DOHH2 (cell line): ENCODE measurements around the gene IMMP2L.

Experiments used
- H3F3A ChIP-seq: fragments of 200-600 bp; sonication (generic), shearing (Covaris generic); 2 replicates; pipeline ENCODE4 v1.6.0; 2016; ENCODE audit warnings: antibody characterized with exemption, mild to moderate bottlenecking; ENCODE audit not compliant: control insufficient read depth, insufficient read depth
- H3K27ac ChIP-seq: fragments of 200-600 bp; sonication (generic); 2 replicates; pipeline ENCODE4 v1.5.1; 2014; ENCODE audit warnings: low read depth, mild to moderate bottlenecking, low read length, moderate library complexity
- H3K27me3 ChIP-seq: fragments of 200-600 bp; sonication (generic); 2 replicates; pipeline ENCODE4 v1.6.1; 2014; ENCODE audit warnings: mild to moderate bottlenecking, low read length, mixed read lengths; ENCODE audit not compliant: control insufficient read depth
- H3K36me3 ChIP-seq: fragments of 200-600 bp; sonication (generic); 2 replicates; pipeline ENCODE4 v1.6.1; 2014; ENCODE audit warnings: mild to moderate bottlenecking, low read length, moderate library complexity, mixed read lengths; ENCODE audit not compliant: control insufficient read depth
- H3K4me1 ChIP-seq: fragments of 200-600 bp; sonication (generic); 2 replicates; pipeline ENCODE4 v1.6.1; 2014; ENCODE audit warnings: mild to moderate bottlenecking, low read length, mixed read lengths; ENCODE audit not compliant: control insufficient read depth
- H3K4me2 ChIP-seq: fragments of 200-600 bp; sonication (generic); 2 replicates; pipeline ENCODE4 v1.6.0; 2014; ENCODE audit warnings: mild to moderate bottlenecking, low read length, moderate library complexity
- H3K4me3 ChIP-seq: fragments of 200-600 bp; sonication (generic); 2 replicates; pipeline ENCODE4 v1.5.1; 2014; ENCODE audit warnings: mild to moderate bottlenecking, low read length, mixed read lengths
- H3K79me2 ChIP-seq: fragments of 200-600 bp; sonication (generic); 2 replicates; pipeline ENCODE4 v1.6.1; 2014; ENCODE audit warnings: mild to moderate bottlenecking, low read length, mixed read lengths; ENCODE audit not compliant: control insufficient read depth
- H3K9me2 ChIP-seq: fragments of 200-600 bp; sonication (generic); replicated peaks from 2 replicates; pipeline ENCODE4 v1.6.1; 2014; ENCODE audit warnings: mild to moderate bottlenecking, low read length, mixed read lengths; ENCODE audit not compliant: control insufficient read depth
- H3K9me3 ChIP-seq: fragments of 200-600 bp; sonication (generic); 2 replicates; pipeline ENCODE4 v1.6.1; 2014; ENCODE audit warnings: antibody characterized with exemption, low read length, mixed read lengths; ENCODE audit not compliant: control insufficient read depth, insufficient read depth
- H4K20me1 ChIP-seq: fragments of 200-600 bp; sonication (generic); 2 replicates; pipeline ENCODE4 v1.6.0; 2014; ENCODE audit warnings: low read depth, mild to moderate bottlenecking, antibody characterized with exemption, low read length, moderate library complexity; ENCODE audit not compliant: control insufficient read depth, insufficient read depth
- EZH2phosphoT487 ChIP-seq: fragments of 200-600 bp; sonication (generic); IDR thresholded peaks from 2 replicates; pipeline ENCODE4 v1.6.1; 2017; ENCODE audit warnings: borderline replicate concordance, mild to moderate bottlenecking, antibody characterized with exemption, low read length, moderate library complexity, mixed read lengths
- TF ChIP-seq, protein P1 (sequence below): fragments of 200-600 bp; sonication (generic); IDR thresholded peaks from one replicate; pipeline ENCODE4 v1.5.1; 2014; ENCODE audit warnings: antibody characterized with exemption, mild to moderate bottlenecking, low read depth, low read length; ENCODE audit not compliant: poor library complexity, severe bottlenecking

Gene IMMP2L

GRCh38 chr7:110803602-110804143, 758.6 kb downstream of the IMMP2L start:
- Histone ChIP-seq H3F3A (no peaks in the 10 kb centered on the region), H3K9me3 (no peaks in the 10 kb centered on the region)
- TF ChIP-seq, protein P1, sequence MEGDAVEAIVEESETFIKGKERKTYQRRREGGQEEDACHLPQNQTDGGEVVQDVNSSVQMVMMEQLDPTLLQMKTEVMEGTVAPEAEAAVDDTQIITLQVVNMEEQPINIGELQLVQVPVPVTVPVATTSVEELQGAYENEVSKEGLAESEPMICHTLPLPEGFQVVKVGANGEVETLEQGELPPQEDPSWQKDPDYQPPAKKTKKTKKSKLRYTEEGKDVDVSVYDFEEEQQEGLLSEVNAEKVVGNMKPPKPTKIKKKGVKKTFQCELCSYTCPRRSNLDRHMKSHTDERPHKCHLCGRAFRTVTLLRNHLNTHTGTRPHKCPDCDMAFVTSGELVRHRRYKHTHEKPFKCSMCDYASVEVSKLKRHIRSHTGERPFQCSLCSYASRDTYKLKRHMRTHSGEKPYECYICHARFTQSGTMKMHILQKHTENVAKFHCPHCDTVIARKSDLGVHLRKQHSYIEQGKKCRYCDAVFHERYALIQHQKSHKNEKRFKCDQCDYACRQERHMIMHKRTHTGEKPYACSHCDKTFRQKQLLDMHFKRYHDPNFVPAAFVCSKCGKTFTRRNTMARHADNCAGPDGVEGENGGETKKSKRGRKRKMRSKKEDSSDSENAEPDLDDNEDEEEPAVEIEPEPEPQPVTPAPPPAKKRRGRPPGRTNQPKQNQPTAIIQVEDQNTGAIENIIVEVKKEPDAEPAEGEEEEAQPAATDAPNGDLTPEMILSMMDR, result no peak
- no peak for TF ChIP-seq EZH2phosphoT487

GRCh38 chr7:110801502-110801901, 760.8 kb downstream of the IMMP2L start:
- H3K4me3 ChIP-seq, result no peak overlapping the region

More at GRCh38 chr7:110803602-110804143, 758.6 kb downstream of the IMMP2L start:
- H3K9me2 ChIP-seq, result no peaks in the 10 kb centered on the region
- H3K27ac ChIP-seq, result no peak overlapping the region
- H3K4me1 ChIP-seq, result no peaks in the 10 kb centered on the region
- no peaks in the 10 kb centered on the region for H4K20me1 ChIP-seq
- no peaks in the 10 kb centered on the region for H3K36me3 ChIP-seq
- no peak overlapping the region for H3K4me2 ChIP-seq
- H3K27me3 ChIP-seq, result no peaks in the 10 kb centered on the region
- no peaks in the 10 kb centered on the region for H3K79me2 ChIP-seq
- H3K4me3 ChIP-seq, result no peak overlapping the region

GRCh38 chr7:110800984-110801383, 761.3 kb downstream of the IMMP2L start:
- no peaks in the 10 kb centered on the region for H3K79me2 ChIP-seq
- no peaks in the 10 kb centered on the region for H3K27me3 ChIP-seq
- H3K36me3 ChIP-seq, result no peaks in the 10 kb centered on the region
- no peaks in the 10 kb centered on the region for H3K9me2 ChIP-seq
- H3K9me3 ChIP-seq, result no peaks in the 10 kb centered on the region
- no peak overlapping the region for H3K4me3 ChIP-seq
- H4K20me1 ChIP-seq, result no peaks in the 10 kb centered on the region
- no peaks in the 10 kb centered on the region for H3F3A ChIP-seq
- H3K4me1 ChIP-seq, result no peaks in the 10 kb centered on the region
- no peak overlapping the region for H3K27ac ChIP-seq
- TF ChIP-seq, protein P1, result no peak
- no peak for TF ChIP-seq EZH2phosphoT487
- H3K4me2 ChIP-seq, result no peak overlapping the region

More at GRCh38 chr7:110801502-110801901, 760.8 kb downstream of the IMMP2L start:
- H3K27ac ChIP-seq, result no peak overlapping the region
- no peak for TF ChIP-seq EZH2phosphoT487
- TF ChIP-seq, protein P1, result no peak
- no peaks in the 10 kb centered on the region for H3K9me3 ChIP-seq
- H3K36me3 ChIP-seq, result no peaks in the 10 kb centered on the region
- H3K9me2 ChIP-seq, result no peaks in the 10 kb centered on the region
- H3F3A ChIP-seq, result no peaks in the 10 kb centered on the region
- no peaks in the 10 kb centered on the region for H4K20me1 ChIP-seq
- no peaks in the 10 kb centered on the region for H3K27me3 ChIP-seq
- H3K79me2 ChIP-seq, result no peaks in the 10 kb centered on the region
- no peak overlapping the region for H3K4me2 ChIP-seq
- no peaks in the 10 kb centered on the region for H3K4me1 ChIP-seq
